HUES48 (cell line): ENCODE measurements around the gene MPLKIP.
A peak's percentile ranks its signal among the peaks of the same experiment; 100 is the strongest.
"Not testable (repeated sequence)": the region's sequence is repeated elsewhere in the genome, so short reads cannot be mapped to it uniquely, and the experiment has no call there.

ENCODE experiments used
- H3K27ac ChIP-seq: one replicate; pipeline ENCODE4 v1.7.0; 2013; ENCODE audit warnings: low read depth, low read length, inconsistent platforms
- H3K27me3 ChIP-seq: 2 replicates; pipeline ENCODE4 v1.6.1; 2013; ENCODE audit warnings: mild to moderate bottlenecking, low read length; ENCODE audit not compliant: control insufficient read depth, insufficient read depth
- H3K36me3 ChIP-seq: 2 replicates; pipeline ENCODE4 v1.6.1; 2013; ENCODE audit warnings: low read length; ENCODE audit not compliant: control insufficient read depth, insufficient read depth
- H3K4me1 ChIP-seq: 2 replicates; pipeline ENCODE4 v1.6.1; 2013; ENCODE audit warnings: mild to moderate bottlenecking, low read length; ENCODE audit not compliant: control insufficient read depth, insufficient read depth
- H3K4me3 ChIP-seq: 2 replicates; pipeline ENCODE4 v1.5.1; 2013; ENCODE audit warnings: mild to moderate bottlenecking, low read depth, low read length
- H3K9ac ChIP-seq: 2 replicates; pipeline ENCODE4 v1.6.1; 2013; ENCODE audit warnings: mild to moderate bottlenecking, low read depth, low read length, moderate library complexity
- H3K9me3 ChIP-seq: 2 replicates; pipeline ENCODE4 v1.6.1; 2013; ENCODE audit warnings: low read length; ENCODE audit not compliant: control insufficient read depth, insufficient read depth

Gene MPLKIP

GRCh38 chr7:40133561-40134427, 628 bp downstream of the MPLKIP start:
- H3K4me3 ChIP-seq = peak overlapping the region; percentile 90

GRCh38 chr7:40122940-40123254, 11.5 kb downstream of the MPLKIP start:
- Histone ChIP-seq H3K27ac (no peak overlapping the region), H3K9ac (no peak overlapping the region), H3K4me1 (no peaks in the 10 kb centered on the region), H3K9me3 (no peaks in the 10 kb centered on the region), H3K36me3 (no peaks in the 10 kb centered on the region), H3K4me3 (no peak overlapping the region), H3K27me3 (no peaks in the 10 kb centered on the region)

More at GRCh38 chr7:40133561-40134427, 628 bp downstream of the MPLKIP start:
- Histone ChIP-seq H3K36me3 (peaks cover 12% of the 10 kb centered on the region; the same call in 1 of the 2 replicates), H3K9ac (peak overlapping the region; percentile 90), H3K4me1 (peaks cover 8% of the 10 kb centered on the region; the same call in 1 of the 2 replicates), H3K27me3 (peaks cover 13% of the 10 kb centered on the region), H3K27ac (peak overlapping the region; percentile 97), H3K9me3 (no peaks in the 10 kb centered on the region)

GRCh38 chr7:40122100-40122939, 12.1 kb downstream of the MPLKIP start:
- H3K27ac ChIP-seq, H3K4me3 ChIP-seq, H3K9ac ChIP-seq, H3K9me3 ChIP-seq, H3K27me3 ChIP-seq, H3K4me1 ChIP-seq, H3K36me3 ChIP-seq: not testable (repeated sequence)

DNA sequence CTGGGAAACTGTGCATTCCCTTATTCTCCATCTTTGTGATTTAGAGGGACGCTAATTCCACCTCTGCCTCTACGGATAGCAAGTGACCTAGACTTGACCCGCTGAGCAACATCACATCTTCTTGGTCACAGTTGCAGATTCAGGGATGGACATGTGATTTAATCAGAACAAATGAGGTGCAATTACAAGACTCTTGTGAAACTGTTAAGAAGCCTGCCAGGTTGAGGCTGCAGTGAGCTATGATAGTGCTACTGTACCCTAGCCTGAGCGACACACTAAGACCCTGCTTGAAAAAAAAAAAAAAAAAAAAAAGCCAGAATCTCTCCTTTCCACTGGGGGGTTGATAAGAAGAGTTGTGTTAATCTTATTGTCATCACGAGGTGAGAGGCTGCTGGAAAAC, 14.4 kb downstream of the MPLKIP start:
- H3K9ac ChIP-seq = no peak overlapping the region
- H3K27ac ChIP-seq = no peak overlapping the region
- H3K4me3 ChIP-seq = no peak overlapping the region
- H3K36me3 ChIP-seq = no peaks in the 10 kb centered on the region
- H3K4me1 ChIP-seq = no peaks in the 10 kb centered on the region
- H3K27me3 ChIP-seq = no peaks in the 10 kb centered on the region
- H3K9me3 ChIP-seq = no peaks in the 10 kb centered on the region

DNA sequence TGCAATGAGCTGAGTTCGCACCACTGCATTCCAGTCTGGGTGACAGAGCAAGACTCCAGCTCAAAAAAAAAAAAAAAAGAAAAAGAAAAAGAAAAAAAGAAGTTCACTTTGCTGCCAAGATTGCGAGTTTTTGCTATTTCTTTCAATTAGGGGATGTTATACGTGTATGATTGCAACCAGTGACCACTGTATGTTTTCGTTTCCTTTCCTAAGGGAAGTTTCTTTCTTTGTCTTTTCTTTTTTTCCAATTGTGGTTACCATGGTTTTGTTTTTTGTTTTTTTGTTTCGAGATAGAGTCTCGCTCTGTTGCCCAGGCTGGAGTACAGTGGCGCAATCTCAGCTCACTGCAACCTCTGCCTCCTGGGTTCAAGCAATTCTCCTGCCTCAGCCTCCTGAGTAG, 16.2 kb downstream of the MPLKIP start:
- H3K9ac ChIP-seq, H3K4me3 ChIP-seq, H3K27me3 ChIP-seq, H3K4me1 ChIP-seq, H3K27ac ChIP-seq, H3K9me3 ChIP-seq, H3K36me3 ChIP-seq: not testable (repeated sequence)

GRCh38 chr7:40117199-40117598, 17.2 kb downstream of the MPLKIP start:
- H3K36me3 ChIP-seq, H3K4me1 ChIP-seq, H3K9me3 ChIP-seq, H3K4me3 ChIP-seq, H3K9ac ChIP-seq, H3K27me3 ChIP-seq: not testable (repeated sequence)
- H3K27ac ChIP-seq = peak overlapping the region; percentile 47

GRCh38 chr7:40115936-40116335, 18.5 kb downstream of the MPLKIP start:
- H3K27me3 ChIP-seq = no peaks in the 10 kb centered on the region
- no peaks in the 10 kb centered on the region for H3K4me1 ChIP-seq
- H3K36me3 ChIP-seq = no peaks in the 10 kb centered on the region
- no peak overlapping the region for H3K4me3 ChIP-seq
- H3K27ac ChIP-seq = no peak overlapping the region
- H3K9me3 ChIP-seq = no peaks in the 10 kb centered on the region
- H3K9ac ChIP-seq = no peak overlapping the region

GRCh38 chr7:40105879-40106473, 28.4 kb downstream of the MPLKIP start:
- no peak overlapping the region for H3K9ac ChIP-seq
- no peaks in the 10 kb centered on the region for H3K9me3 ChIP-seq
- H3K27ac ChIP-seq = no peak overlapping the region
- H3K4me3 ChIP-seq = no peak overlapping the region
- no peaks in the 10 kb centered on the region for H3K27me3 ChIP-seq
- no peaks in the 10 kb centered on the region for H3K4me1 ChIP-seq
- no peaks in the 10 kb centered on the region for H3K36me3 ChIP-seq

DNA sequence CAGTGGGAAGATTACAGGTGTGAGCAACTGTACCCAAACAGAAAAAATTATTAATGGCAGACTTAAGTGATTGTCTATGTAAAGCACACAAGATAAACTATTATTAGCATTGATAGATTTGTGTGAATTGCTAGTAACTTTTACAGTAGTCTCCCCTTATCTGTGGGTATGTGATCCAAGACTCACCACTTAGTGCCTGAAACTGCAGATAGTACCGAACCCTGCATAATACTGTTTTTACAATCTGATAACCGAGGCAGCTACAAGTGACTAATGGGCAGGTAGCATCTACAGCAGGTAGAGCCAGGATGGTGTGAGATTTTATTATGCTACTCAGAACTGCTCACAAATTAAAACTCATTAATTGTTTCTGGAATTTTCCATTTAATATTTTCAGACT, 31.5 kb downstream of the MPLKIP start:
- peaks cover under 1% of the 10 kb centered on the region for H3K4me1 ChIP-seq
- no peaks in the 10 kb centered on the region for H3K9me3 ChIP-seq
- no peak overlapping the region for H3K27ac ChIP-seq
- H3K4me3 ChIP-seq = no peak overlapping the region
- no peaks in the 10 kb centered on the region for H3K27me3 ChIP-seq
- H3K36me3 ChIP-seq = 0 out of 2 replicates have a peak, but pooled peaks cover under 1% of the 10 kb centered on the region
- no peak overlapping the region for H3K9ac ChIP-seq

GRCh38 chr7:40101201-40101600, 33.2 kb downstream of the MPLKIP start:
- no peak overlapping the region for H3K9ac ChIP-seq
- H3K9me3 ChIP-seq = no peaks in the 10 kb centered on the region
- no peak overlapping the region for H3K4me3 ChIP-seq
- H3K4me1 ChIP-seq = peaks cover 18% of the 10 kb centered on the region
- no peak overlapping the region for H3K27ac ChIP-seq
- H3K27me3 ChIP-seq = no peaks in the 10 kb centered on the region
- peaks cover 11% of the 10 kb centered on the region for H3K36me3 ChIP-seq

DNA sequence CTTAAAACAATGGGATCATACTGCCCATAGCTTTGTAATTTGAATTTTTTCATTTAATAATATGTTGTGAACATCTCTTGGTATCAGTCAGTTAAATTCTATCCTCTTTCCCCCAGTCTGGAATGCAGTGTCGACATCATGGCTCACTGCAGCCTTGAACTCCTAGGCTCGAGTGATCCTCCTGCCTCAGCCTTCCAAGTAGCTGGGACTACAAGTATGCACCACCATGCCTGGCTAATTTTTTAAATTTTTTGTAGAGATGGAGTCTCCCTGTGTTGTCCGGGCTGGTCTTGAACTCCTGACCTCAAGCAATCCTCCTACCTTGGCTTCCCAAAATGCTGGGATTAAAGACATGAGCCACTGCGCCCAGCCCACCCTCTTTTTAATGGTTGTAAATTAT, 34.6 kb downstream of the MPLKIP start:
- Histone ChIP-seq H3K27me3 (no peaks in the 10 kb centered on the region), H3K36me3 (peaks cover 19% of the 10 kb centered on the region), H3K9me3 (no peaks in the 10 kb centered on the region), H3K4me3 (no peak overlapping the region), H3K27ac (no peak overlapping the region), H3K9ac (no peak overlapping the region), H3K4me1 (peaks cover 31% of the 10 kb centered on the region)
